ENCODE results near the gene PTH2R. TPM values are rescaled to one million over a fixed set of nuclear protein-coding genes. Genes with fewer than 3 reads are reported as not detected.

PTH2R gene
- polyA plus RNA-seq: not detected

GRCh38 chr2:208406474-208407451, at the start of gene PTH2R:
PTH2R (plus strand) TSS chr2:208406792; CDS start chr2:208407044, 252 bp downstream.
- H3K4me3 ChIP-seq (ENCODE audit: low read depth in 1 of 2, low read length in 2 of 2): peak within 1 kb of the TSS in 1 of 2 donors; percentile 26
- no peaks in the 10 kb centered on the region for H3K9me3 ChIP-seq (ENCODE audit: control insufficient read depth in 2 of 2, insufficient read depth in 1 of 2, low read depth in 1 of 2, low read length in 1 of 2)
- H3K27ac ChIP-seq (ENCODE audit: low read depth in 2 of 2, low read length in 1 of 2): no peak within 1 kb of the TSS
- no peaks in the 10 kb centered on the region for H3K36me3 ChIP-seq (ENCODE audit: control insufficient read depth in 2 of 2, insufficient read depth in 2 of 2, low read length in 1 of 2)
- H3K4me1 ChIP-seq (ENCODE audit: control insufficient read depth in 2 of 2, insufficient read depth in 2 of 2, low read length in 1 of 2): peaks cover 6 to 7% of the 10 kb centered on the region in 2 donors
- peaks cover 0 to 14% of the 10 kb centered on the region in 2 donors for H3K27me3 ChIP-seq (ENCODE audit: control insufficient read depth in 1 of 2, insufficient read depth in 2 of 2, low read length in 2 of 2)
- WGBS, 2 donors: 5 to 6% methylated on average over 79 to 82 of the region's 82 CpGs

- H3K36me3 ChIP-seq (ENCODE audit: control insufficient read depth in 2 of 2, insufficient read depth in 2 of 2, low read length in 1 of 2): peaks cover 0 to 5% of the 10 kb centered on the region in 2 donors
- no peaks in the 10 kb centered on the region for H3K9me3 ChIP-seq (ENCODE audit: control insufficient read depth in 2 of 2, insufficient read depth in 1 of 2, low read depth in 1 of 2, low read length in 1 of 2)
- WGBS, 2 donors: 14 to 16% methylated on average over 1 of the region's 1 CpG
- H3K27me3 ChIP-seq (ENCODE audit: control insufficient read depth in 1 of 2, insufficient read depth in 2 of 2, low read length in 2 of 2): no peaks in the 10 kb centered on the region
- no peaks in the 10 kb centered on the region for H3K4me1 ChIP-seq (ENCODE audit: control insufficient read depth in 2 of 2, insufficient read depth in 2 of 2, low read length in 1 of 2)
- no peak overlapping the region for H3K4me3 ChIP-seq (ENCODE audit: low read depth in 1 of 2, low read length in 2 of 2)
- no peak overlapping the region for H3K27ac ChIP-seq (ENCODE audit: low read depth in 2 of 2, low read length in 1 of 2)
These were observed 49.6 kb upstream of the PTH2R start for GRCh38 chr2:208356846-208357574.

DNA sequence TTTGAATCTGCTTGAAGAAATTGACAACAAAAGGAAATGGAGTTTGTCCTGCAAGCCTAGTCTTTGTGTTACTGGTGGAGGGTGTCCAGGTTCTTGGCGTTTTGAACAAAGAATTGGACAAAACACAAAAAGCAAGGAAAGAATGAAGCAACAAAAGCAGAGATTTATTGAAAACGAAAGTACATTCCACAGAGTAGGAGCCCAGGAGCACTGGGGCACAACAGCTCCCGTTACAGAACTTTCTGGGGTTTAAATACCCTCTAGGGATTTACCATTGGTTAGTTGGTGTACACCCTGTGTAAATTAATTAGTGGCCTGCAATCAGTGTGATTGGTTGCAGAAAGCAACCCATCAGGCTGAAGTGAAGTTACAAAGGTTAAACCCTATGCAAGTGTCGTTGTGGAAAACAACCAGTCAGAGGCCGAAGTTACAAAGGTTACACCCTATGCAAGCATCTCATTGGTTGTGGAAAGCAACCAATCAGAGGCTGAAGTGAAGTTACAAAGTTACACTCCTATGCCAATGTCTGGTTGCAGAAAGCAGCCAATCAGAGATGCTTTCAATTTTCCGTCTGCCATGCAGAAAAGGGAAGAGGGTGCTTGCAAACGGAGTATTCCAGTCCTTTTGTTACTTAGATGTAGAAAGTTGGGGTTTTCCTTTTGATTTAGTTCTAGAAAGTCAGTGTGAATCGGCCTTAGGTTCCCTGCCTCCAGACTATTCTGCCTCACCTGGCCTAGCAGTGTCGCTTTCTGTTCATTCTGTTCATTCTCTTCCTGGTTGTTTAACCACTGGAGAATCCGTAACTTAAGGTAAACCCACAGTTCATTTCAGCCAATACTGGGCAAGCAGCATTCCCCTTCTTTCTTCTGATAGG, 47.6 kb upstream of the PTH2R start:
- no peaks in the 10 kb centered on the region for H3K27me3 ChIP-seq (ENCODE audit: control insufficient read depth in 1 of 2, insufficient read depth in 2 of 2, low read length in 2 of 2)
- no peaks in the 10 kb centered on the region for H3K9me3 ChIP-seq (ENCODE audit: control insufficient read depth in 2 of 2, insufficient read depth in 1 of 2, low read depth in 1 of 2, low read length in 1 of 2)
- no peaks in the 10 kb centered on the region for H3K4me1 ChIP-seq (ENCODE audit: control insufficient read depth in 2 of 2, insufficient read depth in 2 of 2, low read length in 1 of 2)
- no peak overlapping the region for H3K27ac ChIP-seq (ENCODE audit: low read depth in 2 of 2, low read length in 1 of 2)
- H3K36me3 ChIP-seq (ENCODE audit: control insufficient read depth in 2 of 2, insufficient read depth in 2 of 2, low read length in 1 of 2): peaks cover 0 to 4% of the 10 kb centered on the region in 2 donors
- 78 to 81% methylated on average over 10 of the region's 10 CpGs for WGBS, 2 donors
- H3K4me3 ChIP-seq (ENCODE audit: low read depth in 1 of 2, low read length in 2 of 2): no peak overlapping the region

- Histone ChIP-seq H3K36me3 (ENCODE audit: control insufficient read depth in 2 of 2, insufficient read depth in 2 of 2, low read length in 1 of 2) (peaks cover 0 to 4% of the 10 kb centered on the region in 2 donors), H3K9me3 (ENCODE audit: control insufficient read depth in 2 of 2, insufficient read depth in 1 of 2, low read depth in 1 of 2, low read length in 1 of 2) (no peaks in the 10 kb centered on the region), H3K4me3 (ENCODE audit: low read depth in 1 of 2, low read length in 2 of 2) (no peak overlapping the region), H3K27ac (ENCODE audit: low read depth in 2 of 2, low read length in 1 of 2) (no peak overlapping the region), H3K4me1 (ENCODE audit: control insufficient read depth in 2 of 2, insufficient read depth in 2 of 2, low read length in 1 of 2) (no peaks in the 10 kb centered on the region), H3K27me3 (ENCODE audit: control insufficient read depth in 1 of 2, insufficient read depth in 2 of 2, low read length in 2 of 2) (no peaks in the 10 kb centered on the region)
- WGBS, 2 donors: 90 to 91% methylated on average over 17 of the region's 17 CpGs
These were observed 47.0 kb upstream of the PTH2R start for GRCh38 chr2:208359632-208359986.

GRCh38 chr2:208360259-208361076, 46.1 kb upstream of the PTH2R start:
- 94 to 96% methylated on average over 47 to 48 of the region's 48 CpGs for WGBS, 2 donors
- H3K4me3 ChIP-seq (ENCODE audit: low read depth in 1 of 2, low read length in 2 of 2): no peak overlapping the region
- no peaks in the 10 kb centered on the region for H3K27me3 ChIP-seq (ENCODE audit: control insufficient read depth in 1 of 2, insufficient read depth in 2 of 2, low read length in 2 of 2)
- H3K4me1 ChIP-seq (ENCODE audit: control insufficient read depth in 2 of 2, insufficient read depth in 2 of 2, low read length in 1 of 2): no peaks in the 10 kb centered on the region
- H3K27ac ChIP-seq (ENCODE audit: low read depth in 2 of 2, low read length in 1 of 2): no peak overlapping the region
- H3K36me3 ChIP-seq (ENCODE audit: control insufficient read depth in 2 of 2, insufficient read depth in 2 of 2, low read length in 1 of 2): no peaks in the 10 kb centered on the region
- no peaks in the 10 kb centered on the region for H3K9me3 ChIP-seq (ENCODE audit: control insufficient read depth in 2 of 2, insufficient read depth in 1 of 2, low read depth in 1 of 2, low read length in 1 of 2)

GRCh38 chr2:208361077-208361441, 45.5 kb upstream of the PTH2R start:
- Histone ChIP-seq H3K9me3 (ENCODE audit: control insufficient read depth in 2 of 2, insufficient read depth in 1 of 2, low read depth in 1 of 2, low read length in 1 of 2) (no peaks in the 10 kb centered on the region), H3K4me3 (ENCODE audit: low read depth in 1 of 2, low read length in 2 of 2) (no peak overlapping the region), H3K36me3 (ENCODE audit: control insufficient read depth in 2 of 2, insufficient read depth in 2 of 2, low read length in 1 of 2) (no peaks in the 10 kb centered on the region), H3K27me3 (ENCODE audit: control insufficient read depth in 1 of 2, insufficient read depth in 2 of 2, low read length in 2 of 2) (no peaks in the 10 kb centered on the region), H3K4me1 (ENCODE audit: control insufficient read depth in 2 of 2, insufficient read depth in 2 of 2, low read length in 1 of 2) (no peaks in the 10 kb centered on the region), H3K27ac (ENCODE audit: low read depth in 2 of 2, low read length in 1 of 2) (no peak overlapping the region)
- 93 to 98% methylated on average over 9 of the region's 9 CpGs for WGBS, 2 donors

DNA sequence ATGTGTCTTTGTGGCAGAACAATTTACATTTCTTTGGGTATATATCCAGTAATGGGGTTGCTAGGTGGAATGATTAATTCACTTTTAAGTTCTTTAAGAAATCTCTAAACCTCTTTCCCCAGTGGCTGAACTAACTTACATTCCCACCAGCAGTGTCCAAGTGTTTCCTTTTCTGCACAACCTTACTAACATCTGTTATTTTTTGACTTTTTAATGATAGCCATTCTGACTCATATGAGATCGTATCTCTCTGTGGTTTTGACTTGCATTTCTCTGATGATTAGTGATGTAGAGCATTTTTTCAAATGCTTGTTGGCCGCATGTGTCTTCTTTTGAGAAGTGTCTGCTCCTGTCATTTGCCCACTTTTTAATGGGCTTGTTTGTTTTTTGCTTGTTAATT, 43.1 kb upstream of the PTH2R start:
- Histone ChIP-seq H3K4me3 (ENCODE audit: low read depth in 1 of 2, low read length in 2 of 2) (no peak overlapping the region), H3K36me3 (ENCODE audit: control insufficient read depth in 2 of 2, insufficient read depth in 2 of 2, low read length in 1 of 2) (no peaks in the 10 kb centered on the region), H3K4me1 (ENCODE audit: control insufficient read depth in 2 of 2, insufficient read depth in 2 of 2, low read length in 1 of 2) (no peaks in the 10 kb centered on the region), H3K27ac (ENCODE audit: low read depth in 2 of 2, low read length in 1 of 2) (no peak overlapping the region), H3K9me3 (ENCODE audit: control insufficient read depth in 2 of 2, insufficient read depth in 1 of 2, low read depth in 1 of 2, low read length in 1 of 2) (no peaks in the 10 kb centered on the region), H3K27me3 (ENCODE audit: control insufficient read depth in 1 of 2, insufficient read depth in 2 of 2, low read length in 2 of 2) (no peaks in the 10 kb centered on the region)
- WGBS, 2 donors: 60 to 62% methylated on average over 2 of the region's 2 CpGs

GRCh38 chr2:208366215-208367127, 40.1 kb upstream of the PTH2R start:
- Histone ChIP-seq H3K4me3 (ENCODE audit: low read depth in 1 of 2, low read length in 2 of 2) (no peak overlapping the region), H3K9me3 (ENCODE audit: control insufficient read depth in 2 of 2, insufficient read depth in 1 of 2, low read depth in 1 of 2, low read length in 1 of 2) (no peaks in the 10 kb centered on the region), H3K36me3 (ENCODE audit: control insufficient read depth in 2 of 2, insufficient read depth in 2 of 2, low read length in 1 of 2) (no peaks in the 10 kb centered on the region), H3K27me3 (ENCODE audit: control insufficient read depth in 1 of 2, insufficient read depth in 2 of 2, low read length in 2 of 2) (no peaks in the 10 kb centered on the region), H3K4me1 (ENCODE audit: control insufficient read depth in 2 of 2, insufficient read depth in 2 of 2, low read length in 1 of 2) (no peaks in the 10 kb centered on the region), H3K27ac (ENCODE audit: low read depth in 2 of 2, low read length in 1 of 2) (no peak overlapping the region)
- WGBS, 2 donors: 82 to 83% methylated on average over 4 of the region's 4 CpGs
